Upper lobe of left lung (tissue), 4 donors: Measurements from ENCODE around the gene KRT39.

Experiments used
- POLR2AphosphoS5 ChIP-seq, 2 donors: sonication (generic); formaldehyde crosslinking; IDR thresholded peaks; one replicate each; pipeline ENCODE4 v1.5.1; 2017; ENCODE audit warnings: antibody characterized with exemption in 2 of 2
- TF ChIP-seq, protein P1 (sequence below), 6 experiments: fragments of 450-650 bp in 4 of 6; fragments of 200-600 bp in 2 of 6; sonication (generic) in 2 of 6; IDR thresholded peaks; one replicate each; pipeline ENCODE4 v1.5.1; 2016 to 2019; ENCODE audit warnings: antibody characterized with exemption in 6 of 6

DNA sequence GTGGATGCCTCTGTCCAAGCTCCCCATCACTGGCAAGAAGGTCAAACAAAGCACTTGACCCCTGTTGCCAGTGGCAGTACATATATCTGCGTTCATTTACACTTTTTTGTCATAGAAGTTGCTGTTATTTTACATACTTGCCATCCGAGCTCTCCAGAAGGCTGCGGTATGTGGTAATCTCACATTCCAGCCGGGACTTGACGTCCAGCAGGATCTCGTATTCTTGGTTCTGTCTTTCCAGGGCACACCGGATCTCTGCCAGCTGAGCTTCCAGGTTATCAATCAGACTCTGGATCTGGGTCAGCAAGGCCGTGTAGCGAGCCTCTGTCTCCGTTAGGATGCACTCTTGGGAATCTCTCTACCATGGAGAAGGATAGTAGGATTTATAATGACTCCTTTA is 6.6 kb downstream of the KRT39 start:
- TF ChIP-seq, protein P1, sequence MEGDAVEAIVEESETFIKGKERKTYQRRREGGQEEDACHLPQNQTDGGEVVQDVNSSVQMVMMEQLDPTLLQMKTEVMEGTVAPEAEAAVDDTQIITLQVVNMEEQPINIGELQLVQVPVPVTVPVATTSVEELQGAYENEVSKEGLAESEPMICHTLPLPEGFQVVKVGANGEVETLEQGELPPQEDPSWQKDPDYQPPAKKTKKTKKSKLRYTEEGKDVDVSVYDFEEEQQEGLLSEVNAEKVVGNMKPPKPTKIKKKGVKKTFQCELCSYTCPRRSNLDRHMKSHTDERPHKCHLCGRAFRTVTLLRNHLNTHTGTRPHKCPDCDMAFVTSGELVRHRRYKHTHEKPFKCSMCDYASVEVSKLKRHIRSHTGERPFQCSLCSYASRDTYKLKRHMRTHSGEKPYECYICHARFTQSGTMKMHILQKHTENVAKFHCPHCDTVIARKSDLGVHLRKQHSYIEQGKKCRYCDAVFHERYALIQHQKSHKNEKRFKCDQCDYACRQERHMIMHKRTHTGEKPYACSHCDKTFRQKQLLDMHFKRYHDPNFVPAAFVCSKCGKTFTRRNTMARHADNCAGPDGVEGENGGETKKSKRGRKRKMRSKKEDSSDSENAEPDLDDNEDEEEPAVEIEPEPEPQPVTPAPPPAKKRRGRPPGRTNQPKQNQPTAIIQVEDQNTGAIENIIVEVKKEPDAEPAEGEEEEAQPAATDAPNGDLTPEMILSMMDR (IDR thresholded peaks at IDR 0.05), result no peak
- no peak for TF ChIP-seq POLR2AphosphoS5 (IDR thresholded peaks at IDR 0.05)
